ENCODE results near the gene FBXW4.

FBXW4 gene

GRCh38 chr10:101565370-101565900, 129.5 kb downstream of the FBXW4 start:
- DNase-seq, result no peak

DNA sequence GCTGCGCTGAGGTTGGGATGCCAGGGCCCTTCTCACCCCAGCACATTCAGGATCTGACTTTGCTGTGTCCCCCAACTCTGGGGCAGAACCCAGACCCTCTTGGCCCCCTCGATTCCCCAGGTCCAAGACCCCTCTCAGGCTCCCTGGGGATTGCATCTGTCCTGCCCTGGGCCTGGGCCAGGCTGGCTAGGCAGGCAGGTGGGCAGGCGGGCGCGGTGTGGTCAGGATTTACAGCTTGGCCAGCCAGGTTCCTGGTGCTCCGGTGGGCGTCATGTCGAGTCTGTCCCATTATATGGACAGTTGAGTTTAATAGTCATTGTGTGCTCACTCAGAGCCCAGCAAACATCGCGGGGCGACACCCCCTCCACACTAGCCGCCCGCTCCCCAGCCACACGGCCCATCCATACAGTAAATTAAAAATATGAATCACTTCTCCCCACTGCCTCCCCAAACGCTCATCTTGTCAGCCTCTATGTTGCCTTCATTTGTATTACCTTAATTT, 130.4 kb downstream of the FBXW4 start:
- no peak for DNase-seq

DNA sequence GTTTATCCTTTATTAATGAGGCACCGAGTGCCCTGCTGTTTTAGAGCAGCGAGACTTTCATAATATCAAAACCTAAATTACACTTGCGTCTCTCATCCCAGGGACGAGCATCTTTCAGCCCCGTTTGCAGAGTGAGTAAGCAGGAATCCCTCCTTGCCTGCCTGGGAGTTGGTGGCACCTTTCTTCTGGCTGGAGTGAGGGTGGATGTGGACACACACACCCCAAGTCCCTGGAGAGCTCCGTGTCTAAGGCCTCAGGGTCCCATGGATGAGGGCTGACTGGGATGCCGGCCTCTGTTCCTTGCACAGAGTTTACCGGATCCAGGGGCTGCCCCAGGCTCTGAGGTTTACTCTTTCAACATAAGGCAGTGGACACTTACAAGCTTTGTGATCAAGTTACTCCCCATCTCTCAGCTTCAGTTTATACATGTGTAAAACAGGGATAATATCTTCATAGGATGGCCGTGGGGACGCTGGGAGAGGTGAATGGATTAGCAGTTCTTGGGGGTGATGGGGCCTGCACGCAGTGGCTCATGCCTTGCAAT, 131.4 kb downstream of the FBXW4 start:
- DNase-seq, result no peak

DNA sequence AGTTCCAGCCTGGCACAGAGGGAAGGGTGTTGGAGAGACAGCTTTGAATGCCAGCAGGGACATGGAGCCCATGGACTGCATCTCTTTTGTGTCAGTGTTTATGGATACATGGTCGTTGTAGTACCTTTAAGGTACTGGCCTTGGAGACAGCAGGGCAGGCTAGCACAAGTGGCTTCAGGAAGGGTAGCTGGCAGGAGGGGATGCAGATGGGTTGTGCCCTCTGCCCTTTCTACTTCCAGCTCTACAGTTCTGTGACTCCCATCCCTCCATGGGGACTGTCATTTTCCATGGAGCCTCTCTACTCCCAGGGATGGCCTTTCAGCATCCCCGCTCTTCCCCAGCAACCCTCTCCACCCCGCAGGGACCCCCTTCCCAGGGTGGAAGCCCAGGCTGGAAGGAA, 132.0 kb downstream of the FBXW4 start:
- no peak for DNase-seq

- no peak for DNase-seq
These were observed 132.7 kb downstream of the FBXW4 start for GRCh38 chr10:101562231-101562630.

DNA sequence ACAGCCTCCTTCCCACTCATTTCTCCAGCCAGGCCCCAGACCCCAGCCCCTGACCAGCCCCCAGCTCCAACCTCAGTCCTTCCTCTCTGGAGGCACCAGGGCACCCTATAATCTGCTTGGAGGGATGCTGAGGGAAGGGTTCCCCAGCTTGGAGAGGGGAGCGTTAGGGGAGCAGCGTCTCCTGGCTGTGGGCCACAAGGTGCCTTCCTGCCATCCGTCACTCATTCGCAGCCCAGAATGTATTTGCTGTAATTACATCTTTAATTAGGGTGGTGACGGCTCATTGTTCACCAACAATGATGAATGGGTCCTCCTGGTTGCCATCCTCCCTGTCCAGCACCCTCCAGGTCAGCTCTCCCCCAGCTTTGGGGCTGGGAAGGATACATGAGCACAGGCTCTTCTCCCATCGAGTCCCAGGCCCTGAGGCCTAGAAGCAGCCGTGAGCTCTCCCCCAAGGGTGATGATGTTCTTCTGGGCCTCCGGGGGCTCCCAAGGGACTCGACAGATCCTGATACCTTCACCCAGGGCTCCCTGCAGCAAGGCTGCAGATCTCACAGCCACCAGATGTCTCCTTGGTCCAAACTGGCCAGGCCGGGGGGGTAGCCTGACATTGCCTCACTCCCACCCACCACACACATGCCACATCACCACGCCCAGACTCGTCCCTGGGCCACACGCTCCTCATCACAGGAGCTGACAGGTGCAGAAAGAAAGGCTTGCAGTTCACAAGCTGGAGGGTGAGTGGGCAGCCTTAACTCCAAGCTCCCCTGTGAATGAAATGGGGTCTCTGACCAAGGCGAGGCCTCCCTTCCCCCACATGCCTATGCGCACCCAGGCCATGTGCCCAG, 133.7 kb downstream of the FBXW4 start:
- no peak for DNase-seq
